K562 (cell line): ENCODE data around the gene HS2ST1. TPM values are rescaled to one million over a fixed set of nuclear protein-coding genes. Genes with fewer than 3 reads are reported as not detected.

Experiments
- ATAC-seq: fragments of 200-7000 bp; cut with Tn5 transposase; 3 replicates; pipeline ENCODE4 v1.9.1; 2020; ENCODE audit warnings: moderate library complexity
- Bru-seq: library from RNA; stranded (reverse); fragments of 400-500 nt; gene quantifications from one replicate; lab custom pipeline; 2021; lab: Mats Ljungman, UMichigan
- BruChase-seq, 2 experiments: library from RNA; stranded (reverse); fragments of 400-500 nt; gene quantifications; one replicate each; lab custom pipeline; 2021; lab: Mats Ljungman, UMichigan
- BruUV-seq: library from RNA; stranded (reverse); fragments of 400-500 nt; replicated peaks from 2 replicates; lab custom pipeline; 2021; lab: Mats Ljungman, UMichigan
- CTCF ChIA-PET: fragments of 300-600 bp; formaldehyde crosslinking; extraction: SDS; loops from one replicate; lab custom pipeline; 2021; ENCODE audit warnings: low intra/inter-chr PET ratio; lab: Yijun Ruan, JAX
- POLR2A ChIA-PET: fragments of 300-600, 350-650 bp; sonication (Branson Sonifier 250); formaldehyde crosslinking; extraction: SDS; loops from one replicate; lab custom pipeline; 2021; ENCODE audit warnings: antibody characterized with exemption, inconsistent platforms; lab: Yijun Ruan, JAX
- DNase-seq, 4 experiments: peaks; one replicate each; pipeline versions ENCODE4 v3.0.0 to v3.0.0-alpha.2; 2011 to 2018; ENCODE audit warnings: low spot score in 3 of 4, mixed read lengths in 3 of 4; ENCODE audit errors: extremely low read depth in 1 of 4
- FAIRE-seq: peaks from 2 replicates; lab custom pipeline; 2011; peaks lifted over from hg19 to GRCh38; lab: Jason Lieb, UNC
- H2AFZ ChIP-seq: 2 replicates; pipeline ENCODE4 v1.6.0; 2011; ENCODE audit warnings: low read depth, low read length, control low read depth, inconsistent platforms
- H3K27ac ChIP-seq: fragments of 200-600 bp; 3 replicates; pipeline ENCODE4 v1.8.0; 2011; ENCODE audit warnings: low read depth, mild to moderate bottlenecking, control low read depth, inconsistent platforms, low read length, moderate library complexity, mixed read lengths; ENCODE audit errors: extremely low read depth
- H3K27me3 ChIP-seq, 2 experiments: fragments of 300-600 bp in 1 of 2; 2 replicates in 1 of 2; 3 replicates in 1 of 2; pipeline versions ENCODE4 v1.6.0 to v1.8.0; 2011; ENCODE audit warnings: inconsistent platforms in 2 of 2, low read length in 2 of 2, mild to moderate bottlenecking in 1 of 2, mixed read lengths in 1 of 2, moderate library complexity in 1 of 2; ENCODE audit not compliant: control insufficient read depth in 2 of 2, insufficient read depth in 2 of 2
- H3K36me3 ChIP-seq: fragments of 300-600 bp; 3 replicates; pipeline ENCODE4 v1.8.0; 2011; ENCODE audit warnings: mild to moderate bottlenecking, low read length, inconsistent platforms; ENCODE audit not compliant: control insufficient read depth, insufficient read depth
- H3K4me1 ChIP-seq, 2 experiments: fragments of 200-600 bp in 1 of 2; replicated peaks in 1 of 2; 2 replicates in 1 of 2; 3 replicates in 1 of 2; pipeline versions ENCODE4 v1.5.1 to v1.8.0; 2011; ENCODE audit warnings: inconsistent platforms in 2 of 2, low read length in 2 of 2, mild to moderate bottlenecking in 1 of 2, mixed read lengths in 1 of 2, moderate library complexity in 1 of 2; ENCODE audit not compliant: control insufficient read depth in 2 of 2, insufficient read depth in 2 of 2
- H3K4me2 ChIP-seq: 2 replicates; pipeline ENCODE4 v1.6.1; 2011; ENCODE audit warnings: low read length, control low read depth, inconsistent platforms, mixed read lengths; ENCODE audit not compliant: insufficient read depth
- H3K4me3 ChIP-seq: fragments of 200-600 bp; sonication (generic), shearing (Covaris generic); 2 replicates; pipeline ENCODE4 v1.5.1; 2016; ENCODE audit warnings: control low read depth, inconsistent platforms
- H3K79me2 ChIP-seq: fragments of 200-600 bp; 3 replicates; pipeline ENCODE4 v1.8.0; 2011; ENCODE audit warnings: low read length, inconsistent platforms; ENCODE audit not compliant: control insufficient read depth, insufficient read depth
- H3K9ac ChIP-seq, 2 experiments: 2 replicates each; pipeline versions ENCODE4 v1.6.0 to v1.6.1; 2011; ENCODE audit warnings: low read depth in 2 of 2, low read length in 2 of 2, control low read depth in 1 of 2, inconsistent platforms in 1 of 2, mild to moderate bottlenecking in 1 of 2, mixed read lengths in 1 of 2; ENCODE audit not compliant: insufficient read depth in 1 of 2
- H3K9me1 ChIP-seq: one replicate; pipeline ENCODE4 v1.6.0; 2011; ENCODE audit warnings: inconsistent platforms, mild to moderate bottlenecking, low read length, moderate library complexity; ENCODE audit not compliant: control insufficient read depth, insufficient read depth
- H3K9me3 ChIP-seq: replicated peaks from 2 replicates; pipeline ENCODE4 v1.5.1; 2011; ENCODE audit warnings: low read depth, low read length, inconsistent platforms; ENCODE audit not compliant: control insufficient read depth, insufficient read depth
- H4K20me1 ChIP-seq: replicated peaks from 2 replicates; pipeline ENCODE4 v1.6.1; 2011; ENCODE audit warnings: low read length, inconsistent platforms, mixed read lengths; ENCODE audit not compliant: control insufficient read depth, insufficient read depth
- CCNT2 ChIP-seq: IDR thresholded peaks from 2 replicates; pipeline ENCODE4 v1.6.1; 2011; ENCODE audit warnings: borderline replicate concordance, low read depth, mild to moderate bottlenecking, moderate library complexity, mixed read lengths, low read length; ENCODE audit not compliant: insufficient read length; ENCODE audit errors: extremely low read depth
- CGGBP1 ChIP-seq: fragments of 250-450 bp; sonication (Bioruptor Pico); IDR thresholded peaks from 2 replicates; pipeline ENCODE4 v1.9.0; 2021; ENCODE audit warnings: mild to moderate bottlenecking
- GABPB2 ChIP-seq: fragments of 250-450 bp; sonication (Bioruptor Pico); conservative IDR thresholded peaks from 2 replicates; pipeline ENCODE4 v1.5.1; 2021; ENCODE audit warnings: mild to moderate bottlenecking
- KDM1A ChIP-seq, 2 experiments: fragments of 450-650 bp; IDR thresholded peaks; 2 replicates each; pipeline ENCODE4 v1.6.1; 2016; ENCODE audit warnings: mild to moderate bottlenecking in 2 of 2
- MYC ChIP-seq, 2 experiments: fragments of 250-450 bp in 1 of 2; sonication (Bioruptor Pico) in 1 of 2; IDR thresholded peaks; 2 replicates each; pipeline versions ENCODE4 v1.5.1 to v1.6.1; 2012 to 2021; ENCODE audit warnings: low read depth in 2 of 2, borderline replicate concordance in 1 of 2, improper control_type of control experiment in 1 of 2, low read length in 1 of 2, mild to moderate bottlenecking in 1 of 2, moderate library complexity in 1 of 2
- NR2F6 ChIP-seq: fragments of 450-650 bp; formaldehyde crosslinking; IDR thresholded peaks from 2 replicates; pipeline ENCODE4 v1.4.0; 2020; ENCODE audit warnings: mild to moderate bottlenecking
- POLR2H ChIP-seq: IDR thresholded peaks from 2 replicates; pipeline ENCODE4 v1.6.1; 2016; ENCODE audit warnings: missing genetic modification characterization, low read depth, mild to moderate bottlenecking, control low read depth, missing compliant biosample characterization, moderate library complexity
- RB1 ChIP-seq: fragments of 450-650 bp; IDR thresholded peaks from 2 replicates; pipeline ENCODE4 v1.6.1; 2017; ENCODE audit warnings: low read depth, mild to moderate bottlenecking
- RFX7 ChIP-seq: fragments of 250-450 bp; sonication (Bioruptor Pico); IDR thresholded peaks from 2 replicates; pipeline ENCODE4 v1.5.1; 2021; ENCODE audit warnings: mild to moderate bottlenecking
- TAF1 ChIP-seq: IDR thresholded peaks from 2 replicates; pipeline ENCODE4 v1.6.1; 2011; ENCODE audit warnings: mild to moderate bottlenecking, low read length, moderate library complexity; ENCODE audit not compliant: insufficient read depth, control insufficient read depth, severe bottlenecking; ENCODE audit errors: extremely low read depth
- YY1 ChIP-seq, 3 experiments: IDR thresholded peaks; 2 replicates each; pipeline ENCODE4 v1.6.1; 2011; ENCODE audit warnings: low read length in 2 of 3, mild to moderate bottlenecking in 2 of 3, moderate library complexity in 2 of 3, borderline replicate concordance in 1 of 3, control low read depth in 1 of 3, low read depth in 1 of 3; ENCODE audit not compliant: insufficient read depth in 3 of 3, insufficient replicate concordance in 2 of 3, control insufficient read depth in 1 of 3, insufficient read length in 1 of 3; ENCODE audit errors: extremely low read depth in 1 of 3
- ZNF253 ChIP-seq: fragments of 250-450 bp; sonication (Bioruptor Pico); conservative IDR thresholded peaks from 2 replicates; pipeline ENCODE4 v1.6.1; 2021; ENCODE audit warnings: mild to moderate bottlenecking
- WGBS: fragments of 100-300 bp; shearing (Covaris generic); methylation state at CpG from one replicate; pipeline ENCODE4 v1.1.6; 2016; ENCODE audit warnings: low coverage, mixed read lengths; ENCODE audit not compliant: insufficient coverage; ENCODE audit errors: missing lambda C conversion rate; 5-methylcytosine and 5-hydroxymethylcytosine counted together
- in situ Hi-C: fragments of 300-500 bp; cut with MboI; formaldehyde crosslinking; loops from 4 replicates; pipeline ENCODE4 v1.15.0; 2018; ENCODE audit warnings: inconsistent platforms, mixed read lengths
- intact Hi-C: fragments of 100-400 bp; cut with micrococcal nuclease; formaldehyde crosslinking; loops from 2 replicates; pipeline ENCODE4 v1.14.2; 2022
- long read RNA-seq, 3 experiments: library from polyadenylated mRNA in 2 of 3; library from RNA in 1 of 3; unstranded in 2 of 3; stranded (forward) in 1 of 3; transcript quantifications; one replicate each; pipeline ENCODE4 v2.0.0, GENCODE V29; 2019 to 2022
- polyA minus RNA-seq, 3 experiments: library from RNA; depleted of rRNA, polyadenylated mRNA; stranded (reverse); fragments of >200 nt; gene quantifications; 2 replicates each; pipeline ENCODE4 v1.2.3, GENCODE V29; 2011
- polyA plus RNA-seq, 8 experiments: library from polyadenylated mRNA; depleted of rRNA in 4 of 8; stranded (reverse) in 5 of 8; unstranded in 3 of 8; fragments of >200 nt; fragmentation: Nextera tagmentation in 2 of 8; fragmentation: Illumina TruSeq in 1 of 8; extraction: Ambion mirVana in 2 of 8; extraction: Trizol in 1 of 8; gene quantifications; 2 replicates each; pipeline versions ENCODE4 v1.2.1 to v1.2.3, GENCODE V29; 2011 to 2014; ENCODE audit warnings: inconsistent platforms in 1 of 8, missing spikeins in 1 of 8
- total RNA-seq, 7 experiments: library from RNA; depleted of rRNA in 6 of 7; stranded (reverse); fragments of >200 nt in 6 of 7; fragmentation: Illumina TruSeq in 2 of 7; extraction: Trizol in 2 of 7; gene quantifications; 2 replicates each; pipeline versions ENCODE4 v1.2.1 to v1.2.3, GENCODE V29; 2011 to 2021; ENCODE audit warnings: low replicate concordance in 1 of 7
- TF ChIP-seq, protein P1 (sequence below): fragments of 450-650 bp; formaldehyde crosslinking; IDR thresholded peaks from 2 replicates; pipeline ENCODE4 v1.4.0; 2022; ENCODE audit warnings: missing genetic modification characterization

The HS2ST1 gene
- 23.6 and 39.9 TPM in 2 replicates for total RNA-seq (2011; cell fraction: chromatin; rRNA removed; ENCODE audit: low replicate concordance)
- 13.0 and 15.7 TPM in 2 replicates for total RNA-seq (2011; cell fraction: nucleolus; rRNA removed)
- 36.1 and 67.0 TPM in 2 replicates for total RNA-seq (2011; cell fraction: nucleoplasm; rRNA removed)
- total RNA-seq (2014; rRNA removed) (18.3 and 21.1 TPM in 2 replicates), total RNA-seq (2014; rRNA removed; fragmentation: Illumina TruSeq; extraction: Trizol) (33.8 and 38.5 TPM in 2 replicates), total RNA-seq (2015; rRNA removed; fragmentation: Illumina TruSeq; extraction: Trizol) (24.8 and 27.1 TPM in 2 replicates), total RNA-seq (2021) (37.7 and 43.3 TPM in 2 replicates), polyA plus RNA-seq (2011; rRNA removed) (25.6 and 41.1 TPM in 2 replicates), polyA plus RNA-seq (2014; fragmentation: Illumina TruSeq; extraction: Trizol) (21.7 and 25.8 TPM in 2 replicates), polyA plus RNA-seq (2014; fragmentation: Nextera tagmentation; extraction: Ambion mirVana) (1 to 10 TPM; 7.7 to 8.9 TPM), polyA plus RNA-seq (2014; rRNA removed) (19.9 and 20.8 TPM in 2 replicates), polyA minus RNA-seq (2011; rRNA and poly(A)+ RNA removed) (47.6 and 48.9 TPM in 2 replicates), Bru-seq, nascent RNA (percentile 89 among the genes with signal in this experiment), BruChase-seq, experiment 1, labeled RNA remaining after a 2-hour chase (percentile 91 among the genes with signal in this experiment), BruChase-seq, experiment 2, labeled RNA remaining after a 6-hour chase (percentile 87 among the genes with signal in this experiment)
- polyA plus RNA-seq (2011; cell fraction: cytosol; rRNA removed) = 5.2 and 9.2 TPM in 2 replicates
- polyA plus RNA-seq (2011; cell fraction: nucleus; rRNA removed) = 5.3 and 6.6 TPM in 2 replicates
- 23.9 TPM in 2 replicates for polyA plus RNA-seq (2012)
- 16.1 and 34.0 TPM in 2 replicates for polyA minus RNA-seq (2011; cell fraction: cytosol; rRNA and poly(A)+ RNA removed)
- 10.9 and 15.9 TPM in 2 replicates for polyA minus RNA-seq (2011; cell fraction: nucleus; rRNA and poly(A)+ RNA removed)
- long read RNA-seq, experiment 1, full-length matches to known transcripts = 91 of 121 reads
- long read RNA-seq, experiment 1, partial matches to known transcripts = 14 of 121 reads
- long read RNA-seq, experiment 1, other reads (novel, unspliced or antisense) = 16 of 121 reads
- long read RNA-seq, experiment 2, full-length matches to known transcripts = 3 of 5 reads
- long read RNA-seq, experiment 2, partial matches to known transcripts = 1 of 5 reads
- long read RNA-seq, experiment 2, other reads (novel, unspliced or antisense) = 1 of 5 reads
- long read RNA-seq, experiment 3, partial matches to known transcripts = 1 of 3 reads
- long read RNA-seq, experiment 3, other reads (novel, unspliced or antisense) = 1 of 3 reads

DNA sequence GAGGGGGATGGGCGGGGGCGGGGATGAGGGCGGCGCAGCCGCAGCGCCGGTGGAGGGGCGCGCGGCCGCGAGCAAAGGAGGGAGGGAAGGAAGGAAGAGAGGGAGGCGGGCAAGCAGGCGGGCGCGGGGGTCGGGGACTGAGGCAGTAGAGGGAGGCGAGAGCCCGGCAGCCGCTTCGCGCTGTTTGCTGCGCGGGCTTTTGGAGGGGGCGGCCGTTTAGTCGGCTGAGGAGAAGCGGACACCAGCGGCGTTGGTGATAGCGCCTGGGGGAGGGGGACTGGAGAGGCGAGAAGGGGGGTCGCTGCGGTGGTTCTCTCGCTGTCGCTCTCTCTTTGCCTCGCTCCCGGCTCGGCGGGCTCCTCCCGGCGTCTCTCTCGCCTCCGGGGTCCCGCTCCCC, at the start of gene HS2ST1:
Gene HS2ST1, plus strand, starts transcription at position 35 of the 397 bp plus-strand sequence.
- CTCF ChIA-PET = no interaction called here
- Histone ChIP-seq H3K9ac (peak within 1 kb of the TSS; percentile 99 to 100), H3K79me2 (peaks cover 96% of the 10 kb centered on the region), H4K20me1 (peaks cover 8% of the 10 kb centered on the region; the same call in 1 of the 2 replicates), H3K4me1 (peaks cover 6 to 10% of the 10 kb centered on the region in 2 experiments; a peak in 4 of 5 replicates), H3K27me3 (no peaks in the 10 kb centered on the region), H3K4me3 (peak within 1 kb of the TSS; percentile 92), H2AFZ (peak within 1 kb of the TSS; percentile 99), H3K4me2 (peak within 1 kb of the TSS; percentile 96), H3K9me1 (no peaks in the 10 kb centered on the region), H3K36me3 (peaks cover 24% of the 10 kb centered on the region; the same call in 2 of the 3 replicates), H3K9me3 (no peaks in the 10 kb centered on the region), H3K27ac (peak within 1 kb of the TSS; percentile 99)
- intact Hi-C loops = loop anchor here (1.0 to 5.0 kb wide), 3 partner anchors 50 to 79 kb away; no protein-coding TSS in a partner anchor
- DNase-seq (no peak), FAIRE-seq (no peak), ATAC-seq (peak; percentile 74; the same call in 2 of the 3 replicates)
- in situ Hi-C loops = no loop called here
- WGBS = 0% methylated on average over 9 of the region's 45 CpGs
- BruUV-seq = no TSS peak
- POLR2A ChIA-PET = interaction anchor here (0.6 to 5.4 kb wide), 23 partner anchors 9 to 210 kb away, joined by 3 to 39 read pairs (median 4); partner anchors contain the start of gene SH3GLB1
- TF ChIP-seq RFX7 (CRISPR knock-in tag) = no peak
- 0 out of 2 replicates have a peak, but pooled peaks have one; percentile 40 for TF ChIP-seq CGGBP1
- TF ChIP-seq MYC (IDR thresholded peaks at IDR 0.05; ENCODE audit: low read depth, low read length) = 0 out of 2 replicates have a peak, but pooled peaks have one; percentile 4
- TF ChIP-seq MYC (CRISPR knock-in tag; IDR thresholded peaks at IDR 0.05; ENCODE audit: borderline replicate concordance, low read depth) = no peak
- peak; percentile 80; the same call in 1 of the 2 replicates for TF ChIP-seq RB1
- no peak for TF ChIP-seq GABPB2
- TF ChIP-seq, protein P1, sequence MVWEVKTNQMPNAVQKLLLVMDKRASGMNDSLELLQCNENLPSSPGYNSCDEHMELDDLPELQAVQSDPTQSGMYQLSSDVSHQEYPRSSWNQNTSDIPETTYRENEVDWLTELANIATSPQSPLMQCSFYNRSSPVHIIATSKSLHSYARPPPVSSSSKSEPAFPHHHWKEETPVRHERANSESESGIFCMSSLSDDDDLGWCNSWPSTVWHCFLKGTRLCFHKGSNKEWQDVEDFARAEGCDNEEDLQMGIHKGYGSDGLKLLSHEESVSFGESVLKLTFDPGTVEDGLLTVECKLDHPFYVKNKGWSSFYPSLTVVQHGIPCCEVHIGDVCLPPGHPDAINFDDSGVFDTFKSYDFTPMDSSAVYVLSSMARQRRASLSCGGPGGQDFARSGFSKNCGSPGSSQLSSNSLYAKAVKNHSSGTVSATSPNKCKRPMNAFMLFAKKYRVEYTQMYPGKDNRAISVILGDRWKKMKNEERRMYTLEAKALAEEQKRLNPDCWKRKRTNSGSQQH (CRISPR knock-in tag) = peak; percentile 53; the same call in 1 of the 2 replicates
- peak in 1 of 2 experiments; percentile 90; a peak in 2 of 4 replicates for TF ChIP-seq KDM1A (IDR thresholded peaks at IDR 0.05)
- TF ChIP-seq NR2F6 = no peak
- TF ChIP-seq ZNF253 (CRISPR knock-in tag) = no peak
- peak in 1 of 3 experiments; percentile 29 for TF ChIP-seq YY1 (IDR thresholded peaks at IDR 0.05; ENCODE audit: borderline replicate concordance in 1 of 3, control insufficient read depth in 1 of 3, extremely low read depth in 1 of 3, insufficient read depth in 3 of 3, insufficient read length in 1 of 3, insufficient replicate concordance in 2 of 3, low read depth in 1 of 3, low read length in 2 of 3)
- peak; percentile 83 for TF ChIP-seq TAF1
- TF ChIP-seq CCNT2 = peak; percentile 18
- TF ChIP-seq POLR2H (tag) = no peak
